ENCODE measurements around the gene TUBGCP6.

The TUBGCP6 gene

DNA sequence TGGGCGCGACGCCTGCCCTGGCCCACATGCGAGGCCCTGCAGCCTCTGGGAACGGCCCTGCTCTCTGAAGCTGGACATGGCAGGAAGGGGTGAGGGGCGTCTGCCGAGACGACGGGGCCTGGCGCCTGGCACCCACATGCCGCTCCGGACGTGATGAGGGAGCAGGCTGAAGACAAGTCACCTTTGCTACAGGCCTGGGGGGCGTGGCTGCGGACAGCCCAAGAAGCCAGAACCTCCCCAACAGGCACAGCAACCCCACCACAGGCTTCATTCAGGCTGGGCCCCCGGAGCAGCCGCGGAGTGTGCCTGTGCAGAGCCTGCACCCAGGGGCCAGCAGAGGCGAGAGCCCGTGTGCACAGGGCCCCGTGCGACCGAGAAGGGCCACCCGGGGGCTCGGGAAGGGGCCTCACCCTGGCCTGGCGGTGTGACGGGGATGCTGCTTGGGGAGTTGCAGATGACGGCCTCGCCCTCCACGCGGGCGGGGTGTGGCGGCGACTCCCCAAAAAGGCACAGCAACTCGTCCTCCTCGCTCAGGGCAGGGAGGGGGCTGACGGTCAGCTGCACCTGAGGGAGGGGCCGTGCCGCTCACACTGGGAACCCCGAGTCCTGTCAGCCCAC lies 42.0 kb upstream of the TUBGCP6 start:
- FAIRE-seq (no peak), DNase-seq (ENCODE audit: insufficient read length, low spot score) (no peak)
- TF ChIP-seq POU2F2 (IDR thresholded peaks at IDR 0.05; ENCODE audit: low read depth, low read length) (no peak), TAF1 (IDR thresholded peaks at IDR 0.05; ENCODE audit: low read depth, low read length) (no peak), POLR2A (IDR thresholded peaks at IDR 0.05; ENCODE audit: low read depth, low read length) (no peak), SPI1 (IDR thresholded peaks at IDR 0.05; ENCODE audit: low read depth, low read length) (no peak), PAX5 (IDR thresholded peaks at IDR 0.05; ENCODE audit: insufficient read depth, low read length, severe bottlenecking) (no peak), POLR2AphosphoS5 (IDR thresholded peaks at IDR 0.05; ENCODE audit: low read depth, low read length) (no peak)

DNA sequence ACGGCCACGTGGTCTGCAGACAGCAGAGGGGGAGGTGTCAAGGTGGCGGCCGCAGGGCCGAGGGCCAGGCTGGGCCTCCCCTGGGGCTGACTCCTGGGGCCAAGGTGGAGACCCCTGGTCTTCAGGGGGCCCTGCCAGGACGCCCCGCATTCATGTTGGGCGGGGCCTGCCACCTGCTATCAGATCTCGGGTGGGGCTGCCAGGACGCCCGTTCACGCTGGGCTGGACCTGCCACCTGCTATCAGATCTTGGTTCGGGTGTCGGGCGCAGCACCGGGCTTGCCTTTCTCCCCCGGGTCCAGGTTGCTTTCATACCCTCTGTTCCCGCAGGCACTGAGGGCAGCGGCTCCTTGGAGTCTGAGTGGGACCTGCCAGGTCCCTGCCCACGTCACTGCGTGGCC lies 41.5 kb upstream of the TUBGCP6 start:
- DNase-seq (ENCODE audit: insufficient read length, low spot score): no peak
- FAIRE-seq: no peak

DNA sequence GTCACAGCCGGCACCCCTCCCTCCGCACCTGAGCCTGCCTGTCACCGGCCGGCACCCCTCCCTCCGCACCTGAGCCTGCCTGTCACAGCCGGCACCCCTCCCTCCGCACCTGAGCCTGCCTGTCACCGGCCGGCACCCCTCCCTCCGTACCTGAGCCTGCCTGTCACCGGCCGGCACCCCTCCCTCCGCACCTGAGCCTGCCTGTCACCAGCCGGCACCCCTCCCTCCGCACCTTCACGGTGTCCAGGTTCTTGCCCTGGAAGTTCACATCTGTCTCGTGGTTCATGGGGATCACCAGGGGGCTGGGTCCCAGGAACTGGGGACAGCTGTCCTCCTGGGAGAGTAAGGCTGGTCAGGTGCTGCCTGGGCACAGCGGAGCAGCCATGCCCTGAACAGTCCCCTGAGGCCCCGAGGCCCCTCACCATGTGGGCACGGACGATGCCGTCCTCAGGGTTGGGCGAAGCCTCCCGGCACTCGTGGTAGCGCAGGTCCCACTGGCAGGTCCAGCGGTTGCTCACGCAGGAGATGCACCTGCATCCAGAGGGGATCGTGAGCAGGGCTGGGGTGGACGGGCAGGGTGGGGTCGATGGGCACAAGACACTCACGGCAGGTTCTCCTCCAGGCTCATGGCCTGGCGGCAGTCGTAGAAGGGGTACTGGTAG lies 40.9 kb upstream of the TUBGCP6 start:
- FAIRE-seq (no peak), DNase-seq (ENCODE audit: insufficient read length, low spot score) (no peak)
- no peak for TF ChIP-seq POLR2A (IDR thresholded peaks at IDR 0.05; ENCODE audit: low read depth, low read length)

More for the DNA sequence above, 41.5 kb upstream of the TUBGCP6 start:
- no peak for TF ChIP-seq SPI1 (IDR thresholded peaks at IDR 0.05; ENCODE audit: low read depth, low read length)
- TF ChIP-seq POLR2A (IDR thresholded peaks at IDR 0.05; ENCODE audit: low read depth, low read length): no peak
- no peak for TF ChIP-seq POU2F2 (IDR thresholded peaks at IDR 0.05; ENCODE audit: low read depth, low read length)
- TF ChIP-seq POLR2AphosphoS5 (IDR thresholded peaks at IDR 0.05; ENCODE audit: low read depth, low read length): no peak
- no peak for TF ChIP-seq TAF1 (IDR thresholded peaks at IDR 0.05; ENCODE audit: low read depth, low read length)
- TF ChIP-seq PAX5 (IDR thresholded peaks at IDR 0.05; ENCODE audit: insufficient read depth, low read length, severe bottlenecking): no peak

DNA sequence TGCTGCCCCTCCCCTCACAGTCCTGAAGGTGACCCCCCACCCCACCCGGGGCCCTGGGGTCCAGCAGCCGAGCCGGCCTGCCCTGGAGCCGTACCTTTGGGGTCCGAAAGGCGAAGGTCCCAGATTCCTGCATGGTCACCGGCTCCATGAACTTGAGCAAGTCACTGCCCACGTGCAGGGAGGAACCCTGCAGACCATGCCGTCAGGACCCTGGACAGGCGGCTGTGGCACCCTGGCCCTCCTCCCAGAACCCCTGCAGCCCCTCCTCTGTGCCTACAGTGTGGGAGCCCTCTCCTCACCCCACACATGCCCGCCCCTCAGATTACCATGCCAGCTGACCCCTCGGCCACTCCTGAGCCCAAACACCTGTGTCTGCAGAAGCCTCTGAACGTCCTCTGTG lies 39.7 kb upstream of the TUBGCP6 start:
- FAIRE-seq (no peak), DNase-seq (ENCODE audit: insufficient read length, low spot score) (no peak)
- TF ChIP-seq TAF1 (IDR thresholded peaks at IDR 0.05; ENCODE audit: low read depth, low read length) (no peak), POU2F2 (IDR thresholded peaks at IDR 0.05; ENCODE audit: low read depth, low read length) (no peak), POLR2AphosphoS5 (IDR thresholded peaks at IDR 0.05; ENCODE audit: low read depth, low read length) (no peak), POLR2A (IDR thresholded peaks at IDR 0.05; ENCODE audit: low read depth, low read length) (no peak), SPI1 (IDR thresholded peaks at IDR 0.05; ENCODE audit: low read depth, low read length) (no peak)

DNA sequence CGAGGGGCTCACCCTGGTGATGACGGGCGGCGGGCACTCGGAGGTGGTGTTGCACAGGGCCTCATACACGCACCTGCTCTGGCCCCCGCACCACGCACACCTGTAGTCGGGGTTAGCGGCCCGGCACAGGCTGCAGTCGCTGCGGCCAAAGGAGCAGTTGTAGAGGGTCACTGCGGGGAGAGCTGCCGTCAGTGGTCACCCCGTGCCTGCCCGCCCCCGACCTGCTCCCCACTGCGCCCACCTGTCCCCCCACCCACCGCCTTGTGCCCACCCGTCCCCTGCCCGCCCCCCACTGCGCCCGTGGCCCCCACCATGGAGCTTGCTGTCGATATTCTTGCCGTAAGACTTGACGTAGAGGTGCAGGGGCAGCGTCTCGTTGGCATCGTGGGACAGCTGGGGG lies 39.0 kb upstream of the TUBGCP6 start:
- no peak for FAIRE-seq

DNA sequence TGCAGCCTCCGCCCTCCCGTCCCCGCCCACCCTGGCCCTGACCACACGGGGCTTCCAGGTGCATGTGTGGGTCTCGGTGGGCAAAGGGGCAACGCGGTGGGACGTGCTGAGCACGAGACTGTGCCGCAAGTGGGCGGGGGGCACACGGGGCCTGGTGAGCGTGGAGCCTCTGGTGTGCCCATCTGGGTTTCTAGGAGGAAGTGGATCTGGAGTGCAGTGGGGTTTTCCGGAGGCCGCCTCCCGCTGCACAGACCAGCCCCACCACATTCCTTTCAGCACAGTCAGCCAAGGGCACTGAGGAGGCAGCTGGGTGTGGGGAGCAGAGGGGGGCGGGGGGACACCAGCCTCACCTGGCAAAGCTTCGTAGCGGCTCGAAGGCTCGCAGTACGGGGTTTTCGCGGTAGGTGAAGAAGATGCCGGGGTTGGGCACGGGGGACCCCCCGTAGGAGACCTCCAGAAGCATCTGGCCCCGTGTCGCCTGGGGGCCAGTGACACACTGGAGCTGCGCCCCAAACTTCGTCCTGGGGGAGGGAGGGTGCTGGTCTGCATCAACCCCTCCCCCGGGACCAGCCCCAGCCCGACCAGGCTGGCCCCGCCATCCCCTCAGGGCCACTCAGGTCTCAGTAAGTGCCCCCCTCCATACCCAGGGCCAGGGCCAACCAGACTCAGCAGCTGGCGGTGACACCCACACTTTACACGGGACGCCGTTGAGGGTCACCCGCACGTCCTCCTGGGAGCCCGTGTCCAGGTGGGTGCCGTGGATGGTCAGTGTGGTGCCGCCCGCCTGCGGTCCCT lies 37.7 kb upstream of the TUBGCP6 start:
- no peak for DNase-seq (ENCODE audit: insufficient read length, low spot score)
- no peak for FAIRE-seq
- TF ChIP-seq TAF1 (IDR thresholded peaks at IDR 0.05; ENCODE audit: low read depth, low read length): no peak
- TF ChIP-seq SPI1 (IDR thresholded peaks at IDR 0.05; ENCODE audit: low read depth, low read length): no peak
- no peak for TF ChIP-seq POLR2AphosphoS5 (IDR thresholded peaks at IDR 0.05; ENCODE audit: low read depth, low read length)

More for the DNA sequence above, 39.0 kb upstream of the TUBGCP6 start:
- TF ChIP-seq POLR2A (IDR thresholded peaks at IDR 0.05; ENCODE audit: low read depth, low read length) (no peak), PAX5 (IDR thresholded peaks at IDR 0.05; ENCODE audit: insufficient read depth, low read length, severe bottlenecking) (no peak), POU2F2 (IDR thresholded peaks at IDR 0.05; ENCODE audit: low read depth, low read length) (no peak), TAF1 (IDR thresholded peaks at IDR 0.05; ENCODE audit: low read depth, low read length) (no peak), POLR2AphosphoS5 (IDR thresholded peaks at IDR 0.05; ENCODE audit: low read depth, low read length) (no peak)
- no peak for DNase-seq (ENCODE audit: insufficient read length, low spot score)

DNA sequence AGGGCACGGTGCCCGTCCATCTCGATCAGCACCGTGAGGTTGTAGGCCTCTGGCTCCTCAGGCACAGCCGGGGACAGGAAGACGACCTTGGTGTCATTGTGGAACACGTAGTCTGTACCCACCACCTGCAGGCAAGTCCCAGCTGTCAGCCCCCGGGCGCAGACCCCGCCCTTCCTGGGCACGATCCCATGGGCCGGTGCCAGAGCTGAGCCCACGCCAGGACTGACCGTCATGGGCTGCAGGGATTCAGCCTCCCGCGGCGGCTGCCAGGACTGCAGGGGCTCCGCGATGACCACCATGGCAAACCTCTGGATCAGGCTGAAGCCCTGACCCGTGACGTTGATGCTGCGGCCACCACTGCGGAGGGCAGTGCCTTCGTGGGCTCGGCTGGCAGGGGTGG lies 37.1 kb upstream of the TUBGCP6 start:
- TF ChIP-seq SPI1 (IDR thresholded peaks at IDR 0.05; ENCODE audit: low read depth, low read length): no peak
- TF ChIP-seq POLR2AphosphoS5 (IDR thresholded peaks at IDR 0.05; ENCODE audit: low read depth, low read length): no peak
- TF ChIP-seq POU2F2 (IDR thresholded peaks at IDR 0.05; ENCODE audit: low read depth, low read length): no peak
- no peak for TF ChIP-seq PAX5 (IDR thresholded peaks at IDR 0.05; ENCODE audit: insufficient read depth, low read length, severe bottlenecking)
- TF ChIP-seq TAF1 (IDR thresholded peaks at IDR 0.05; ENCODE audit: low read depth, low read length): no peak
- TF ChIP-seq POLR2A (IDR thresholded peaks at IDR 0.05; ENCODE audit: low read depth, low read length): no peak
- no peak for DNase-seq (ENCODE audit: insufficient read length, low spot score)
- FAIRE-seq: no peak

DNA sequence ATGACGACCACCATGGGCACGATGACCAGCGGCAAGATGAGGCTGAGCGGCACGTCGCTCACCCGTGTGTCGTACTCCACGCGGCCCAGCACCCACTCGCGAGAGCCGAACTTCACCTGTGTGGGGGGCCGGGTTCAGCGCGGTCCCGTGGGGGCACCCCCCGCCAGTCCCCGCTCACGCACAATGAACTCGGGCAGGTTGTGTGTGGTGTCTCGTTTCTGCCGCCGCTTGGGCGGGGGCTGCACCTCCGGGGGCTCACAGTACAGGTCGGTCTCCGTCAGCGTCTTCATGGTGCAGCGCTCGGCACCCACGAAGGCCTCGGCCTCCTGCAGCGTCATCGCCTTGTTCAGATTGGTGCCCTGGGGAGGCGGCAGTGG lies 36.5 kb upstream of the TUBGCP6 start:
- TF ChIP-seq POLR2A (IDR thresholded peaks at IDR 0.05; ENCODE audit: low read depth, low read length) (no peak), TAF1 (IDR thresholded peaks at IDR 0.05; ENCODE audit: low read depth, low read length) (no peak)
- FAIRE-seq (no peak), DNase-seq (ENCODE audit: insufficient read length, low spot score) (no peak)

DNA sequence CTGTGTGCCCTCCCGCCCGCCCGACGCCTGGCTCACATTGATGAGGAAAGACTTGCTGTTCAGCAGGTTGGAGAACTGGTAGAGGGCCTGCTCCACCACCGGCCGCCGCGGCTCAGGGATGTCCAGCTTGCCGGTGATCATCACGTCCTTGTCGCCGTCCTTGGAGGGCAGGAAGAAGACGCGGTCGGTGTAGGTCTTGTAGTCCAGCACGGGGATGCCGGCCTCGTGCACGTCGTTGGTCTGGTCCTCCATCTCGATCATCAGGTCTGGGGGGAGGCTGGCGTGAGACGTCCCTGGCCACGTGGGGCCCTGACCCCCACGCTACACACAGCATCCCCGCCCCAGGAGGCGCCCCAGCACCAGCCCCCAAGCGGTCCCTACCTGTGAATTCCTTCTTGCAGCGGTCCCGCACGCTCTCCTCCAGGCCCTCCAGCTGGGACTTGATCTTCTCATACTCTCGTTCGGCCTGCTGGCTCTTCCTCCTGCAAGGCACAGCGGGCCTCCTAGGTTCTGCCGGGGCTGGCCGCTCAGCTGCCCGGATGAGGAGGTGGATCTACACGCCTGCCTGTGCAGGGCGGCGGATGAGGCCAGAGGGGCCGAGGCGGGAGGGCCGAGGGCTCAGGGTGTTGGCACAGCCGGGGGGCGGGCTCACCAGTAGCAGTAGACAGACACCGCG lies 36.0 kb upstream of the TUBGCP6 start:
- TF ChIP-seq TAF1 (IDR thresholded peaks at IDR 0.05; ENCODE audit: low read depth, low read length) (no peak), POU2F2 (IDR thresholded peaks at IDR 0.05; ENCODE audit: low read depth, low read length) (no peak), POLR2AphosphoS5 (IDR thresholded peaks at IDR 0.05; ENCODE audit: low read depth, low read length) (no peak), POLR2A (IDR thresholded peaks at IDR 0.05; ENCODE audit: low read depth, low read length) (no peak), SPI1 (IDR thresholded peaks at IDR 0.05; ENCODE audit: low read depth, low read length) (no peak), PAX5 (IDR thresholded peaks at IDR 0.05; ENCODE audit: insufficient read depth, low read length, severe bottlenecking) (no peak)
- no peak for FAIRE-seq
- no peak for DNase-seq (ENCODE audit: insufficient read length, low spot score)
